ENCODE measurements around the gene ULK1.
A peak's percentile ranks its signal among the peaks of the same experiment; 100 is the strongest.

The ULK1 gene

DNA sequence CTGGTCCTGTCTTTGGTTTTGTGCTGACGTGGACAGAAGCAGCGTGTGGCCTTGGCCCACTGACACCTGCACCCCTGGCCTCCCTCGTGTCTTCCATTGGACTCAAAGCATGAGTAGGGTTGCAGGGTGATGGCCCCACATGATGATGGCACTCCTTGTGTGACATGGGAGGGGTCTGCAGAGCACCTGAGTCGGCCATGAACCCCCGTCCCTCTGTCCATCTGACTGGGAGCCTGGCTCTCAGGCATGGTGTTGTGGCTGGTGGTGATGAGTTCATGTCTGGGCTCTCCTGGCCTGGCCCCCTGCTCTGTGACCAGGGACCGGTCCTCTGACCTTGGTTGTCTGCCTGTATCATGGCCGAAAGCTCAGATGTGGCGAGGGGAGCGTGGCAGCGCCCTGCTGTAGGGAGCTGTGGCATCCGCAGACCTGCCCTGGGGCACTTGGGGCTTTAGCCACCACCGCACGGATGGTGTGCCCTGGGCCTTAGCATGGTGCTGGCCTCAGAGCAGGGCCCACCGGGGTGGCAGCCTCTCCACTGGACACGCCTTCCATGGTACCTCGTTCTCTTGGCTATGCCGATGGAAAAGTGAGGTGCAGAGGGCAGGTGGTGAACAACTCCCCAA lies 16.7 kb downstream of the ULK1 start:
- Histone ChIP-seq H3K4me1 (peaks cover 31% of the 10 kb centered on the region), H2AFZ (no peak overlapping the region), H3K9ac (no peak overlapping the region), H3K27me3 (ENCODE audit: control insufficient read depth, insufficient read depth, low read length) (no peaks in the 10 kb centered on the region), H3K4me3 (ENCODE audit: low read depth, low read length) (no peak overlapping the region), H3K79me2 (peaks cover 10% of the 10 kb centered on the region), H3K9me3 (ENCODE audit: control insufficient read depth, low read length) (no peaks in the 10 kb centered on the region), H3K27ac (peak overlapping the region; percentile 79), H3K36me3 (ENCODE audit: control insufficient read depth, insufficient read depth, low read length) (no peaks in the 10 kb centered on the region), H3K4me2 (ENCODE audit: low read length) (no peak overlapping the region)
- TF ChIP-seq, protein P1, sequence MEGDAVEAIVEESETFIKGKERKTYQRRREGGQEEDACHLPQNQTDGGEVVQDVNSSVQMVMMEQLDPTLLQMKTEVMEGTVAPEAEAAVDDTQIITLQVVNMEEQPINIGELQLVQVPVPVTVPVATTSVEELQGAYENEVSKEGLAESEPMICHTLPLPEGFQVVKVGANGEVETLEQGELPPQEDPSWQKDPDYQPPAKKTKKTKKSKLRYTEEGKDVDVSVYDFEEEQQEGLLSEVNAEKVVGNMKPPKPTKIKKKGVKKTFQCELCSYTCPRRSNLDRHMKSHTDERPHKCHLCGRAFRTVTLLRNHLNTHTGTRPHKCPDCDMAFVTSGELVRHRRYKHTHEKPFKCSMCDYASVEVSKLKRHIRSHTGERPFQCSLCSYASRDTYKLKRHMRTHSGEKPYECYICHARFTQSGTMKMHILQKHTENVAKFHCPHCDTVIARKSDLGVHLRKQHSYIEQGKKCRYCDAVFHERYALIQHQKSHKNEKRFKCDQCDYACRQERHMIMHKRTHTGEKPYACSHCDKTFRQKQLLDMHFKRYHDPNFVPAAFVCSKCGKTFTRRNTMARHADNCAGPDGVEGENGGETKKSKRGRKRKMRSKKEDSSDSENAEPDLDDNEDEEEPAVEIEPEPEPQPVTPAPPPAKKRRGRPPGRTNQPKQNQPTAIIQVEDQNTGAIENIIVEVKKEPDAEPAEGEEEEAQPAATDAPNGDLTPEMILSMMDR (IDR thresholded peaks at IDR 0.05) = no peak

DNA sequence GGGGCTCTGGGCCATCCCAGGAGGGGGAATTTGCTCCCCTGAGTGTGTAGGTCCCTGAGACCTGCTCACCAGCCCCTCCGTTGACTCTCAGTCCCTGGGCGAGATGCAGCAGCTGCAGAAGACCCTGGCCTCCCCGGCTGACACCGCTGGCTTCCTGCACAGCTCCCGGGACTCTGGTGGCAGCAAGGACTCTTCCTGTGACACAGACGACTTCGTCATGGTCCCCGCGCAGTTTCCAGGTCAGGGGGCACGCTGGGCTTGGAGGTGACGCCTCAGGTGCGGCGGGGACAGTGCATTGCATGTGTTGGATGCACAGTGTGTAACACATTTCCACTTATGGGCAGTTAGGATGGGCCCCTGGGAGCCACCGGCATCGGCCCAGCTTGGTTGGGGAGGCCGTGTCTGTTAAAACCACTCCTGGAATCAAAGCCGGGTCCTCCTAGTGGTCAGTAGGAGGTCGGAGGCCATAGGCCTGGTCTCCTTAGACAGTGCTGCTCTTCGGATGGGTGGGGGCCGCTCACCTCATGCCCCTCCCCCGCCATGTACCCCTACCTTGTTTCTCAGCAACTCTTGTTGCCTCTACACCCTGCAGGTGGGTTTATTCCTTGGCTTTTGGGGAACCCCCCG lies 17.5 kb downstream of the ULK1 start:
- no peak overlapping the region for H3K4me2 ChIP-seq (ENCODE audit: low read length)
- H3K9me3 ChIP-seq (ENCODE audit: control insufficient read depth, low read length) = no peaks in the 10 kb centered on the region
- no peak overlapping the region for H3K4me3 ChIP-seq (ENCODE audit: low read depth, low read length)
- peaks cover 31% of the 10 kb centered on the region for H3K4me1 ChIP-seq
- H3K27ac ChIP-seq = no peak overlapping the region
- H3K27me3 ChIP-seq (ENCODE audit: control insufficient read depth, insufficient read depth, low read length) = no peaks in the 10 kb centered on the region
- H3K9ac ChIP-seq = no peak overlapping the region
- H2AFZ ChIP-seq = no peak overlapping the region
- TF ChIP-seq, protein P1 (IDR thresholded peaks at IDR 0.05) = no peak
- H3K36me3 ChIP-seq (ENCODE audit: control insufficient read depth, insufficient read depth, low read length) = no peaks in the 10 kb centered on the region
- peaks cover 6% of the 10 kb centered on the region for H3K79me2 ChIP-seq

DNA sequence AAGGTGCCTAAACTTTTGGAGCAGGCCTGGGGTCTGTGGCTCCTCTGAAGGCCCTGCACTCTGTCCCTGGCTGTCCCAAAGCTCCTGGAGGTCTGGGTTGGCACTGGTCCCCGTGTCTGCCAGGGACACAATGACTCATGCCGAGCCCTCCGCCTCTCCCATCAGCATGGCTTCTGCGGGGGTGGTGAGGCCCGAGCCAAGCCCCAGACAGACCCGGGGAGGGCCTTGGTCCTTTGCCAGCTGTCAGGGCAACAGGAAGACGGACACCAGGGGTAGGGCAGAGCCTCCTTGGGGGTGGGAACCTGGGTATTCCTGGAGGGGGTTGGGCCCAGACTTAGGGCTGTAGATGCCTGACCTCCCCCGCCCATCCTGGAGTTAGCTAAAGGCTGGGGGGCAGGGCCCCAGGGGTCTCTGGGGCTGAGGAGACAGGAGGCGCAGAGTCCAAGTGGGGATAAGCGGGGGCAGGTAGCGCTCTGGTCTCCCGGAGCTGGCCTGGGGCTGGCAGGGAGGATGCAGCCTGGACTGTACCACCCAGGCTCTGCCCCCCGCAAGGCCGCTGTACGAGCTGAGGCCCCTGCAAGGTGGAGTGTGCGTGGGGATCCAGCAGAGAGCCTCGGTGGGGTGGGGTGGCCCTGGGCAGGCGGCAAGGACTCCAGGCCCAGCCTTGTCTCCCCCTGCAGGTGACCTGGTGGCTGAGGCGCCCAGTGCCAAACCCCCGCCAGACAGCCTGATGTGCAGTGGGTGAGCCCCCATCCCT lies 18.3 kb downstream of the ULK1 start:
- TF ChIP-seq, protein P1 (IDR thresholded peaks at IDR 0.05) = no peak
- H3K9ac ChIP-seq = no peak overlapping the region

DNA sequence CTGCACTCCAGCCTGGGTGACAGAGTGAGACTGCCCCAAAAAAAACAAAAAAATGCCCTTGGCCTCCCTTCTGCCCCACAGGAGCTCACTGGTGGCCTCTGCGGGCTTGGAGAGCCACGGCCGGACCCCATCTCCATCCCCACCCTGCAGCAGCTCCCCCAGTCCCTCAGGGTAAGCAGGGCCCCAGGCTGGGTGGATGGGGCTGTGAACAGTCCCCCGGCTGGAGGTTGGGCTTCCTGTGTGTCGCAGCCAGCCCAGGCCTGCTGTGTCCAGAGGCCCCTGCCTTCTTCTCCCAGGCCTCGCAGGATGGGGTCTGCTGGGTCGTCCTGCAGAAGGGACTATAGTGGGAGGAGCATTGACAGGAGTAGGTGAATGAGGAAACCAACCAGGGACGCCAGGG lies 19.2 kb downstream of the ULK1 start:
- H3K27me3 ChIP-seq (ENCODE audit: control insufficient read depth, insufficient read depth, low read length) = no peaks in the 10 kb centered on the region
- H3K36me3 ChIP-seq (ENCODE audit: control insufficient read depth, insufficient read depth, low read length) = no peaks in the 10 kb centered on the region
- no peak overlapping the region for H3K4me2 ChIP-seq (ENCODE audit: low read length)
- H2AFZ ChIP-seq = no peak overlapping the region
- H3K9me3 ChIP-seq (ENCODE audit: control insufficient read depth, low read length) = no peaks in the 10 kb centered on the region
- H3K9ac ChIP-seq = no peak overlapping the region
- H3K4me3 ChIP-seq (ENCODE audit: low read depth, low read length) = no peak overlapping the region
- peaks cover 6% of the 10 kb centered on the region for H3K79me2 ChIP-seq
- no peak overlapping the region for H3K27ac ChIP-seq
- TF ChIP-seq, protein P1 (IDR thresholded peaks at IDR 0.05) = no peak
- H3K4me1 ChIP-seq = peaks cover 31% of the 10 kb centered on the region

More for the DNA sequence above, 18.3 kb downstream of the ULK1 start:
- Histone ChIP-seq H3K4me2 (ENCODE audit: low read length) (no peak overlapping the region), H3K4me1 (peaks cover 31% of the 10 kb centered on the region), H3K27me3 (ENCODE audit: control insufficient read depth, insufficient read depth, low read length) (no peaks in the 10 kb centered on the region), H2AFZ (no peak overlapping the region), H3K4me3 (ENCODE audit: low read depth, low read length) (no peak overlapping the region), H3K9me3 (ENCODE audit: control insufficient read depth, low read length) (no peaks in the 10 kb centered on the region), H3K36me3 (ENCODE audit: control insufficient read depth, insufficient read depth, low read length) (no peaks in the 10 kb centered on the region), H3K27ac (no peak overlapping the region), H3K79me2 (peaks cover 6% of the 10 kb centered on the region)
